8988T (cell line): ENCODE measurements around the gene RUNX1.

Source experiments
- DNase-seq: peaks from one replicate; pipeline ENCODE4 v3.0.0; 2011

The RUNX1 gene

DNA sequence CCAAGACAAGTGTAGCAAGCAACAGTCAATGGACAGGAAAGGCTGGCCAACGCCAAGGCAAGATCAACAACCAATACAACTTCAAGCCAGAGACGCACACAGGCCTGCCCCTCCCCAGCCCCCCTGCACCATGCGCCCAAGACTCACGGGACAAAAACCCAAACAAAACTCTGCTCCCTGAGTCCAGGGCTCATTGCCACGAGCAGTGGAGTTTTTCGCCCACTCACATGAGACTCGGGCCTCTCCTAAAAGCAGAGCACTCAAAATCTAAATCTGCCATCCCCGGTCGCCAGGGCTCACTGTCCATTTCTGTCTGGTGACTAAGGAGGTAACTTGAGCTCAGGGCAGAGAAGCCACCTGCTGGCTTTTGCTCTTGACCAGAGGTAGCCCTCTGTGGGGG is 205.5 kb downstream of the RUNX1 start:
- no peak for DNase-seq

DNA sequence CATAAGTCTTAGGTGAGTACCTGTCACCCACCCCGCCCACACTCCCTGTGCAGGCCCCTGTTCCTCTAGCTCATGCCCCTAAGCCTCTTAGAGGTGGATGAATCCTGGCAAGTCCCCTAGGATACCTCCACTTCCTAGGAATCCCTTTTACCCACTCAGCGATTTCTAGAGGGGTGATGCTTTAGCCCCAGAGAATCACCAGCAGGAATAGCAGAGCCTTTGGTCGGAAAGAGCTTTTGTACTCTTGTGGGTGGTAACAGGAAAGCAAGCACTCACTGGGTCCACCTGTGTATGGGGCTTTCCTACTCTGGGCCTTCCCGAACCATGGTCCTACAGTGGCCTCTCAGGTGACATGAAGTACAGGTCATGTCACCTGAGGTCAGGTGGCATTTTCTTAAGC is 207.9 kb downstream of the RUNX1 start:
- DNase-seq = no peak

- no peak for DNase-seq
Measured at GRCh38 chr21:34840693-34841092, 208.4 kb downstream of the RUNX1 start.

- DNase-seq = no peak
Measured at GRCh38 chr21:34838956-34839820, 209.9 kb downstream of the RUNX1 start.

GRCh38 chr21:34836933-34837505 is 212.1 kb downstream of the RUNX1 start:
- no peak for DNase-seq

- no peak for DNase-seq
Measured at GRCh38 chr21:34836103-34836932, 212.8 kb downstream of the RUNX1 start.

GRCh38 chr21:34835526-34835925 is 213.6 kb downstream of the RUNX1 start:
- DNase-seq = no peak

GRCh38 chr21:34834852-34835501 is 214.1 kb downstream of the RUNX1 start:
- DNase-seq = no peak

DNA sequence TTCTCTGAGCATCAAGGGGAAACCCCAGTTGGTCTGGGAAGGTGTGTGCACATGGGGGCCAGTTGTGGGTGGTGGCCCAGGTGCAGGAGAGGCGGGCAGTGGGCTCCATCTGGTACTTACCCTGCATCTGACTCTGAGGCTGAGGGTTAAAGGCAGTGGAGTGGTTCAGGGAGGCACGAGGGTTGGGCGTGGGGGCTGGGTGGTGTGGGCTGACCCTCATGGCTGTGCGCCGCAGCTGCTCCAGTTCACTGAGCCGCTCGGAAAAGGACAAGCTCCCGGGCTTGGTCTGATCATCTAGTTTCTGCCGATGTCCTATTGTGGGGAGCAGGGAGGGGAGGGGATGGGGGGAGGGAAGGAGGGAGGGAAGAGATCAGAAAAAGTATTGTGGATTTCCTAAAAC is 214.8 kb downstream of the RUNX1 start:
- no peak for DNase-seq

DNA sequence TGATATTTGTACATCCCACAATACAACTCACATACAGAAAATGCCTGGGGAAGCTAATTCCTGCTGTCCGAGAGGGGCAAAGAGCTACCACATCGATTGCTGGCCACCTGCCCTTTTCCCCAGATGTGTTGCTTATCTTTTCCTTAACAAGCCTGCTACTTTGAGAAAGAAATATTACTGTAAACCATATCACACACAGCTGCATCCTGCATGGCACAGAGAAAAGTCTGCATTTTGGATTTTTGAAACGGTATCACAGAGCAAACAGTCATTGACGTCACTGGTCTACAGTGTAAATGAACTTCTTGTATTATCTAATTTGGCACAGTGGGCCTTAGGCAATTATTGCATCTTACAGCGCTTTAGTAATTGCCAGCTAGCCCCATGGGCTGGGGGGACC is 215.6 kb downstream of the RUNX1 start:
- DNase-seq = no peak

DNA sequence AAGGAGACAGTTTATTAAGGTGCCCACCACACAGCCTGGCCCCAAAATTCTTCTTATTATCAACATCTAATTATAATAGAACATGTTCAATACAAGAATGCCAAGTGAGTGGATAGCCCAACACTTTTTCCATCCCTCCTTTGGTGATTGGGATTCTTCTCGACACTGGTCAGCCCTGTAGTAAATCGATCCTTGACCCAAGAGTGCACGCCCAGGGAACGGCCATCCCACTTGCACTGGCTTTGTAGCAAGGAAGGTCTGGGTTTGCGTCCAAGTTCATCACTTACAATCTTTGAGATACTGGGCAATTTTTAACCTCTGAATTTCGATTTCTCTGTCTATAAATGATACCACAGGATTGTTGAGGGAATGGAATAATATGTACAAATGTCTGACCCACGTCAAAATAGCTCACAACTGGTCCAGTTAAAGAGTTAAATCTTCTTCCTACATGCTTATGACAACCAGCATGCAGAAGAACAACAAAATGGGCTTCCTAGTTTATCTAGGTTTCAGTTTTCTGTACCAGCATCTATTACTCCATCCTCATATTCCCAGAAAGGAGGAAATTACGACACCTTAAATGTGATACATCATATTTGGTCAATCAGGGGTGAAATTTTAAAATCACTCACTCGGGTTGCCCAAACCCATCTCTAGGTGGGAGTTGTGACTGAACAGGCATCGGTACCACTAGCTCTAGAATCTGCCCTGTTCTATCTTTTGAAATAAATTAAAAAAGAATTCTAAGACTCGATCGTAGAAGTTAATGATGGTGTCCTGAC is 218.5 kb downstream of the RUNX1 start:
- DNase-seq = no peak

GRCh38 chr21:34827445-34828235 is 221.5 kb downstream of the RUNX1 start:
- no peak for DNase-seq

GRCh38 chr21:34826836-34827235 is 222.3 kb downstream of the RUNX1 start:
- DNase-seq = no peak

DNA sequence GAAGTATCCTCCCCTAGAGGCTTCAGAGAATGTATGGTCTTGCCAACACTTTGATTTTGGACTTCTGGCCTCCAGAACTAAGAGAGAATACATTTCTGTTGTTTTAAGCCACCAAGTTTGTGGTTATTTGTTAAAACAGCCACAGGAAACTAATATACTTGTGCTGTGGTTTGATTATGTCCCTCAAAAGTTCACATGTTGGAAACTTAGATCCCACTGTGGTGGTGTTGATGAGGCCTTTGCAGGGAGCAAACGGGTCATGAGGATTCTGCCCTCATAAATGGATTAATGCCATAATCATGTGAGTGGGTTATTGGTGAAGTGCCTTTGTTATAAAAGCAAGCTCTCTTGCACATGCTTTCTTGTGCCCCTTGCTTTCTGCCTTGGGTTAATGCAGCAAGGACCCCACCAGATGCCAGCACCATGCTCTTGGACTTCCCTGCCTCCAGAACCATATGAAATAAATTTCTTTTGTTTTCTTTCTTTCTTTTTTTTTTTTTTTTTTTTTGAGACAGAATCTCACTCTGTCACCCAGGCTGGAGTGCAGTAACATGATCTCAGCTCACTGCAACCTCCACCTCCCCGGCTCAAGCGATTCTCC is 223.1 kb downstream of the RUNX1 start:
- DNase-seq = no peak

DNA sequence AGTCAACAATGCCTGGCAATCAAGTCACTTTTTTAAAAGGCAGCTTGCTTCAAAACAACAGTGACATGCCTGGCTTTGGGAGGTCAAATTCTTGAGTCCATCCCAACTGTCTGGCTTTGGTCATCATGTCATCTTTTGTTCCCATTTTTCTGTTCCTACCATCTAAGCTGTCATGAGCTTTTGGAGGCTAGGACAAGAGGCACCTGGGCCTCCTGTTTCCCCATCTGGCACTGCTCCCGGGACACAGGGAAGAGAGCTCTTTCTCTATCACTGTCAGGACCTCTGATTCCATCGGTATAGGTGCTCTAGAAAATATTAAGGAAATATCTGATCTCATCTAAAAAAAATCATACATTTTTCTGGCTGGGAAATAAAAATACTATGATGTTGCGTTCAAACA is 224.0 kb downstream of the RUNX1 start:
- DNase-seq = no peak

DNA sequence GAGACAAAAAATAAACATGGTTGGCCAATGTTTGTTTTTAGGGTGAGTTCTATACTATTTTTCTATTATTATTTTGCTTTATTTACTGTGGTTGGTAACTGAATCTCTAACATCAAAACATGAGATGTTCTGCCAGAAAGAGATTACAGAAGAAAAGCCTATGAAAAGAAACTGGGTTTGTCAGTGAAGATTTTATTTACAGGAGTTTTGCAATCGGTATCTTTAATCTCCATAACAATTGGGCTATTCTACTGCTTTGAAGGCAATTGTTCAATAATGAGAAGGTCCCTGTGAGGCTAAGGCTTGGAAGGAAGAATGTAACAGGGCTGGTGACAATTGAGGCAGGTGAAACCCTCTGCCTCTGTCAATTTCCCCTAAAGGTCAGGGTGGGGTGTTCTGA is 224.8 kb downstream of the RUNX1 start:
- no peak for DNase-seq

DNA sequence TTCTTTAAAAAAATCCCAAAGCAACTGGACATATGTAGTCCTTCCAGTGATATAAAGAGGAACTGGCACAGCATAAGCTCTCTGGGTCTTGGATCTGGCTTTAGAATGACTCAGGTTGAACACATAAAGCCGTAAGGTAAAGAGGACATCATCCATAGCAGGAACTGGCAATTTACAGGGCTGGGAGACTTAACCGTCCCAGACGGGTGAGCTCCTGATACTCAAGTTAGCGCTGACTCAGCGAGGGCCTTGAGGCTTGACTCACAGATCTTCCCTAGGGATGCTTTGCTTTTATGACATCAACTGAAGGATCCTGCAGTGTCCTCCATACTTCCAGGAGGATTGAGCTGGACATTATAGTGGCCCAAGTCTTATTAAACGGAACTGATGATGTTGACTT is 226.2 kb downstream of the RUNX1 start:
- no peak for DNase-seq

- no peak for DNase-seq
Measured at GRCh38 chr21:34822168-34822567, 226.9 kb downstream of the RUNX1 start.

GRCh38 chr21:34821717-34822116 is 227.4 kb downstream of the RUNX1 start:
- DNase-seq = no peak

- no peak for DNase-seq
Measured at GRCh38 chr21:34820051-34820450, 229.1 kb downstream of the RUNX1 start.

DNA sequence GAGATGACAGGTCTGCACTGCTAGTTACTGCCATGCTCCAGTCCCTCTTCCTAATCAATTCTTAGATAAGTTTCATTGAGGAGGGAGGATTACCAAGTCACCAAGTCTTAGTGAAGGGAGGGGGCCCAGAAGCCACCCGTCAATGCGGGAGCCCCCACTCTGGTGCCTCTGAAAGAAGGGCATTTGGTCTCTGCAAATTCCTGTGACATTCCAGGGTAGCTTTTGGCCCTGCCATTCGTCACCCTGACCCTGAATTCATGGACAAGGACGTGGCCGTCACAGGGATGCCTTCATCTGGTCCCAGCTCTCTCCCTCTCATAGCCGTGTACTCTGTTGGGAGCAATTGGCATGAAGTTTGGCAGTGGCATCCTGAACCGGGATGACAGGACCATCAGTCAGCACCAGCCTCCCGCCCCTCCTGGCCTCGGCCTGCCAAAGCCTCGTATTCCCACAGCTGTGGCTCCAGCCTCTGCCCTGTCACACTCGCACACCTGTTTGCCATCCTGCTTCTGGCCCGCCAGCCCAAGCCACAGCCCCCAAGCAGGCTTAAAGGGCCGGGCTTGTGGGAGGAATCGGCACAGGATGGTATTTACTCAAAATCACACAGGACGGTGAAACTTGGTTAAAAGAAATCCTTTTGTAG is 229.6 kb downstream of the RUNX1 start:
- no peak for DNase-seq
